IMR-90 (cell line): ENCODE measurements around the gene EBP. TPM values are rescaled to one million over a fixed set of nuclear protein-coding genes. Genes with fewer than 3 reads are reported as not detected.
"Not testable (repeated sequence)": the region's sequence is repeated elsewhere in the genome, so short reads cannot be mapped to it uniquely, and the experiment has no call there.

Experiments used
- ATAC-seq: fragments of 200-7000 bp; cut with Tn5 transposase; 2 replicates; pipeline ENCODE4 v1.9.1; 2020; ENCODE audit warnings: low read depth, mild to moderate bottlenecking, moderate library complexity
- BruUV-seq: library from RNA; stranded (reverse); fragments of 400-500 nt; replicated peaks from 2 replicates; lab custom pipeline; 2021; lab: Mats Ljungman, UMichigan
- CTCF ChIA-PET: fragments of 300-600 bp; formaldehyde crosslinking; extraction: SDS; loops from one replicate; lab custom pipeline; 2021; ENCODE audit warnings: antibody characterized with exemption; lab: Yijun Ruan, JAX
- POLR2A ChIA-PET: fragments of 300-600 bp; sonication (Branson Sonifier 250); formaldehyde crosslinking; loops from one replicate; lab custom pipeline; 2022; ENCODE audit warnings: antibody characterized with exemption; ENCODE audit not compliant: unreplicated experiment; lab: Charles Lee
- DNase-seq: peaks from one replicate; pipeline ENCODE4 v3.0.0; 2013
- H2AFZ ChIP-seq: replicated peaks from 2 replicates; pipeline ENCODE3; 2013; ENCODE audit warnings: low read length, mild to moderate bottlenecking; ENCODE audit not compliant: poor library complexity
- H2AK5ac ChIP-seq: 2 replicates; pipeline ENCODE4 v1.6.1; 2013; ENCODE audit warnings: low read depth, low read length, inconsistent platforms
- H2AK9ac ChIP-seq: replicated peaks from 2 replicates; pipeline ENCODE3; 2013; ENCODE audit warnings: mild to moderate bottlenecking, low read depth, low read length, moderate library complexity; ENCODE audit not compliant: poor library complexity
- H2BK120ac ChIP-seq: 2 replicates; pipeline ENCODE4 v1.6.1; 2013; ENCODE audit warnings: low read depth, low read length, inconsistent platforms
- H2BK15ac ChIP-seq: 3 replicates; pipeline ENCODE4 v1.6.1; 2013; ENCODE audit warnings: low read depth, low read length, inconsistent platforms
- H2BK20ac ChIP-seq: 2 replicates; pipeline ENCODE4 v1.6.1; 2013; ENCODE audit warnings: low read depth, mild to moderate bottlenecking, inconsistent platforms, low read length, moderate library complexity
- H2BK5ac ChIP-seq: 2 replicates; pipeline ENCODE4 v1.6.1; 2013; ENCODE audit warnings: mild to moderate bottlenecking, low read depth, low read length, inconsistent platforms; ENCODE audit not compliant: poor library complexity, severe bottlenecking
- H3K14ac ChIP-seq: replicated peaks from 2 replicates; pipeline ENCODE4 v1.6.1; 2013; ENCODE audit warnings: low read depth, low read length, inconsistent platforms
- H3K18ac ChIP-seq: 2 replicates; pipeline ENCODE4 v1.6.1; 2013; ENCODE audit warnings: low read depth, low read length, control low read depth
- H3K23ac ChIP-seq: 2 replicates; pipeline ENCODE4 v1.6.1; 2013; ENCODE audit warnings: low read depth, low read length, inconsistent platforms
- H3K27ac ChIP-seq: 2 replicates; pipeline ENCODE4 v1.5.1; 2013; ENCODE audit warnings: mild to moderate bottlenecking, control low read depth, low read length; ENCODE audit not compliant: insufficient read depth
- H3K27me3 ChIP-seq: 2 replicates; pipeline ENCODE4 v1.6.1; 2013; ENCODE audit warnings: low read length; ENCODE audit not compliant: control insufficient read depth, insufficient read depth
- H3K36me3 ChIP-seq: 2 replicates; pipeline ENCODE4 v1.6.1; 2013; ENCODE audit warnings: low read length, mixed read lengths; ENCODE audit not compliant: control insufficient read depth, insufficient read depth
- H3K4ac ChIP-seq: 2 replicates; pipeline ENCODE4 v1.6.1; 2013; ENCODE audit warnings: low read depth, low read length, inconsistent platforms
- H3K4me1 ChIP-seq: 2 replicates; pipeline ENCODE4 v1.6.1; 2013; ENCODE audit warnings: low read length, mixed read lengths; ENCODE audit not compliant: control insufficient read depth, insufficient read depth
- H3K4me2 ChIP-seq: 2 replicates; pipeline ENCODE4 v1.6.1; 2013; ENCODE audit warnings: low read depth, mild to moderate bottlenecking, control low read depth, low read length, moderate library complexity
- H3K4me3 ChIP-seq: 2 replicates; pipeline ENCODE4 v1.5.1; 2013; ENCODE audit warnings: low read depth, mild to moderate bottlenecking, control low read depth, low read length, moderate library complexity; ENCODE audit not compliant: insufficient read depth
- H3K56ac ChIP-seq: 2 replicates; pipeline ENCODE4 v1.6.1; 2013; ENCODE audit warnings: low read length, inconsistent platforms; ENCODE audit not compliant: insufficient read depth; ENCODE audit errors: extremely low read depth
- H3K79me1 ChIP-seq, 2 experiments: 2 replicates each; pipeline ENCODE4 v1.6.1; 2013; ENCODE audit warnings: low read length in 2 of 2, inconsistent platforms in 1 of 2, low read depth in 1 of 2
- H3K9ac ChIP-seq: 2 replicates; pipeline ENCODE4 v1.6.1; 2013; ENCODE audit warnings: low read depth, low read length, control low read depth
- H3K9me1 ChIP-seq: 2 replicates; pipeline ENCODE4 v1.6.1; 2013; ENCODE audit warnings: low read length, inconsistent platforms; ENCODE audit not compliant: insufficient read depth
- H3K9me3 ChIP-seq: 2 replicates; pipeline ENCODE4 v1.6.1; 2013; ENCODE audit warnings: low read length; ENCODE audit not compliant: control insufficient read depth, insufficient read depth
- H4K20me1 ChIP-seq: 2 replicates; pipeline ENCODE4 v1.6.1; 2013; ENCODE audit warnings: low read length, inconsistent platforms; ENCODE audit not compliant: insufficient read depth
- H4K5ac ChIP-seq: 2 replicates; pipeline ENCODE4 v1.6.1; 2013; ENCODE audit warnings: mild to moderate bottlenecking, low read depth, low read length, control low read depth
- H4K8ac ChIP-seq, 2 experiments: 2 replicates each; pipeline ENCODE4 v1.6.1; 2013; ENCODE audit warnings: low read depth in 2 of 2, low read length in 2 of 2, control low read depth in 1 of 2, inconsistent platforms in 1 of 2
- H4K91ac ChIP-seq: 2 replicates; pipeline ENCODE4 v1.6.1; 2013; ENCODE audit warnings: low read depth, low read length, inconsistent platforms; ENCODE audit not compliant: insufficient read depth
- WGBS, 2 experiments: methylation state at CpG; one replicate each; pipeline versions ENCODE4 v1.1.5 to v1.1.7; 2013; ENCODE audit warnings: missing lambda C conversion rate in 2 of 2; ENCODE audit not compliant: insufficient read length in 1 of 2; ENCODE audit errors: extremely low coverage in 2 of 2; 5-methylcytosine and 5-hydroxymethylcytosine counted together
- dilution Hi-C: fragments of 300-500 bp; cut with HindIII; formaldehyde crosslinking; loops from one replicate; pipeline ENCODE4 v1.14.3; 2018; ENCODE audit warnings: low sequenced_read_pairs; ENCODE audit not compliant: unreplicated experiment
- in situ Hi-C: fragments of 300-500 bp; cut with MboI; formaldehyde crosslinking; loops from 3 replicates; pipeline ENCODE4 v1.14.3; 2019; ENCODE audit warnings: low sequenced_read_pairs, inconsistent platforms, mixed read lengths
- intact Hi-C: fragments of 100-400 bp; cut with micrococcal nuclease; formaldehyde crosslinking; loops from 2 replicates; pipeline ENCODE4 v1.10.0; 2022
- polyA plus RNA-seq, 3 experiments: library from polyadenylated mRNA; depleted of rRNA; stranded (reverse); fragments of >200 nt; gene quantifications; 2 replicates each; pipeline ENCODE4 v1.2.3, GENCODE V29; 2012; ENCODE audit warnings: low replicate concordance in 1 of 3
- total RNA-seq: library from RNA; depleted of rRNA; stranded (reverse); fragments of >200 nt; gene quantifications from 2 replicates; pipeline ENCODE4 v1.2.3, GENCODE V29; 2012

EBP gene
- total and polyA plus RNA-seq, 2 of the 4 experiments (the other 2 are of a cell fraction) = 39.4 to 78.9 TPM

- H3K4me1 ChIP-seq, H4K91ac ChIP-seq, H3K4ac ChIP-seq, in situ Hi-C loops, H3K4me3 ChIP-seq, H2BK120ac ChIP-seq, BruUV-seq, H4K5ac ChIP-seq, CTCF ChIA-PET, H2BK15ac ChIP-seq, H3K9ac ChIP-seq, H2AK5ac ChIP-seq, H4K8ac ChIP-seq, H2BK5ac ChIP-seq, H3K9me1 ChIP-seq, H3K18ac ChIP-seq, dilution Hi-C loops, H4K20me1 ChIP-seq, POLR2A ChIA-PET, H3K4me2 ChIP-seq, H2AFZ ChIP-seq, intact Hi-C loops, H2BK20ac ChIP-seq, H3K9me3 ChIP-seq, H3K56ac ChIP-seq, H3K27ac ChIP-seq, H2AK9ac ChIP-seq, DNase-seq, H3K27me3 ChIP-seq, H3K23ac ChIP-seq, ATAC-seq, H3K36me3 ChIP-seq, H3K14ac ChIP-seq, H3K79me1 ChIP-seq: not testable (repeated sequence)
- WGBS, 2 experiments = no CpG with 5 or more reads among the region's 4 CpGs
Measured at GRCh38 chrX:48519481-48519880, 2.1 kb upstream of the EBP start.
